ENCODE measurements around the gene TFEB.

TFEB gene

GRCh38 chr6:41759106-41759904 lies 23.9 kb upstream of the TFEB start:
- Histone ChIP-seq H3K9me3 (ENCODE audit: low read length) (no peaks in the 10 kb centered on the region), H3K36me3 (ENCODE audit: insufficient read depth, low read length) (no peaks in the 10 kb centered on the region), H3K9ac (ENCODE audit: low read length) (no peak overlapping the region), H3K27ac (ENCODE audit: low read depth, low read length) (no peak overlapping the region), H3K4me3 (ENCODE audit: low read depth in 1 of 2, low read length in 2 of 2) (no peak overlapping the region), H3K4me1 (ENCODE audit: insufficient read depth, low read length) (no peaks in the 10 kb centered on the region), H3K27me3 (ENCODE audit: control insufficient read depth in 1 of 2, insufficient read depth in 2 of 2, low read length in 2 of 2) (no peaks in the 10 kb centered on the region)

- Histone ChIP-seq H3K4me3 (ENCODE audit: low read depth in 1 of 2, low read length in 2 of 2) (no peak overlapping the region), H3K27ac (ENCODE audit: low read depth, low read length) (no peak overlapping the region), H3K4me1 (ENCODE audit: insufficient read depth, low read length) (no peaks in the 10 kb centered on the region), H3K9ac (ENCODE audit: low read length) (no peak overlapping the region), H3K36me3 (ENCODE audit: insufficient read depth, low read length) (no peaks in the 10 kb centered on the region), H3K27me3 (ENCODE audit: control insufficient read depth in 1 of 2, insufficient read depth in 2 of 2, low read length in 2 of 2) (no peaks in the 10 kb centered on the region), H3K9me3 (ENCODE audit: low read length) (no peaks in the 10 kb centered on the region)
Measured at GRCh38 chr6:41758641-41759035, 23.2 kb upstream of the TFEB start.

- Histone ChIP-seq H3K27ac (ENCODE audit: low read depth, low read length) (no peak overlapping the region), H3K4me1 (ENCODE audit: insufficient read depth, low read length) (no peaks in the 10 kb centered on the region), H3K9me3 (ENCODE audit: low read length) (no peaks in the 10 kb centered on the region), H3K4me3 (ENCODE audit: low read depth in 1 of 2, low read length in 2 of 2) (no peak overlapping the region), H3K9ac (ENCODE audit: low read length) (no peak overlapping the region), H3K36me3 (ENCODE audit: insufficient read depth, low read length) (no peaks in the 10 kb centered on the region), H3K27me3 (ENCODE audit: control insufficient read depth in 1 of 2, insufficient read depth in 2 of 2, low read length in 2 of 2) (no peaks in the 10 kb centered on the region)
Measured at GRCh38 chr6:41757931-41758640, 22.7 kb upstream of the TFEB start.

GRCh38 chr6:41757271-41757670 lies 21.9 kb upstream of the TFEB start:
- Histone ChIP-seq H3K4me1 (ENCODE audit: insufficient read depth, low read length) (no peaks in the 10 kb centered on the region), H3K4me3 (ENCODE audit: low read depth in 1 of 2, low read length in 2 of 2) (no peak overlapping the region), H3K9me3 (ENCODE audit: low read length) (no peaks in the 10 kb centered on the region), H3K27ac (ENCODE audit: low read depth, low read length) (no peak overlapping the region), H3K9ac (ENCODE audit: low read length) (no peak overlapping the region), H3K27me3 (ENCODE audit: control insufficient read depth in 1 of 2, insufficient read depth in 2 of 2, low read length in 2 of 2) (no peaks in the 10 kb centered on the region), H3K36me3 (ENCODE audit: insufficient read depth, low read length) (no peaks in the 10 kb centered on the region)

GRCh38 chr6:41756354-41756753 lies 20.9 kb upstream of the TFEB start:
- no peaks in the 10 kb centered on the region for H3K9me3 ChIP-seq (ENCODE audit: low read length)

GRCh38 chr6:41755895-41756294 lies 20.5 kb upstream of the TFEB start:
- Histone ChIP-seq H3K9ac (ENCODE audit: low read length) (no peak overlapping the region), H3K4me3 (ENCODE audit: low read depth in 1 of 2, low read length in 2 of 2) (no peak overlapping the region), H3K27me3 (ENCODE audit: control insufficient read depth in 1 of 2, insufficient read depth in 2 of 2, low read length in 2 of 2) (no peaks in the 10 kb centered on the region), H3K36me3 (ENCODE audit: insufficient read depth, low read length) (no peaks in the 10 kb centered on the region), H3K27ac (ENCODE audit: low read depth, low read length) (no peak overlapping the region), H3K9me3 (ENCODE audit: low read length) (no peaks in the 10 kb centered on the region), H3K4me1 (ENCODE audit: insufficient read depth, low read length) (no peaks in the 10 kb centered on the region)

More at GRCh38 chr6:41756354-41756753, 20.9 kb upstream of the TFEB start:
- no peak overlapping the region for H3K4me3 ChIP-seq (ENCODE audit: low read depth in 1 of 2, low read length in 2 of 2)
- H3K4me1 ChIP-seq (ENCODE audit: insufficient read depth, low read length): no peaks in the 10 kb centered on the region
- H3K27me3 ChIP-seq (ENCODE audit: control insufficient read depth in 1 of 2, insufficient read depth in 2 of 2, low read length in 2 of 2): no peaks in the 10 kb centered on the region
- H3K36me3 ChIP-seq (ENCODE audit: insufficient read depth, low read length): no peaks in the 10 kb centered on the region
- H3K9ac ChIP-seq (ENCODE audit: low read length): no peak overlapping the region
- H3K27ac ChIP-seq (ENCODE audit: low read depth, low read length): no peak overlapping the region

GRCh38 chr6:41750374-41750773 lies 15.0 kb upstream of the TFEB start:
- H3K9me3 ChIP-seq (ENCODE audit: low read length): no peaks in the 10 kb centered on the region
- no peaks in the 10 kb centered on the region for H3K27me3 ChIP-seq (ENCODE audit: control insufficient read depth in 1 of 2, insufficient read depth in 2 of 2, low read length in 2 of 2)
- H3K27ac ChIP-seq (ENCODE audit: low read depth, low read length): no peak overlapping the region
- H3K4me3 ChIP-seq (ENCODE audit: low read depth in 1 of 2, low read length in 2 of 2): no peak overlapping the region
- no peaks in the 10 kb centered on the region for H3K36me3 ChIP-seq (ENCODE audit: insufficient read depth, low read length)
- no peaks in the 10 kb centered on the region for H3K4me1 ChIP-seq (ENCODE audit: insufficient read depth, low read length)
- no peak overlapping the region for H3K9ac ChIP-seq (ENCODE audit: low read length)

- no peak overlapping the region for H3K4me3 ChIP-seq (ENCODE audit: low read depth in 1 of 2, low read length in 2 of 2)
- H3K36me3 ChIP-seq (ENCODE audit: insufficient read depth, low read length): no peaks in the 10 kb centered on the region
- H3K4me1 ChIP-seq (ENCODE audit: insufficient read depth, low read length): no peaks in the 10 kb centered on the region
- H3K9me3 ChIP-seq (ENCODE audit: low read length): no peaks in the 10 kb centered on the region
- H3K27me3 ChIP-seq (ENCODE audit: control insufficient read depth in 1 of 2, insufficient read depth in 2 of 2, low read length in 2 of 2): no peaks in the 10 kb centered on the region
- H3K9ac ChIP-seq (ENCODE audit: low read length): no peak overlapping the region
- no peak overlapping the region for H3K27ac ChIP-seq (ENCODE audit: low read depth, low read length)
Measured at GRCh38 chr6:41748542-41748941, 13.1 kb upstream of the TFEB start.

GRCh38 chr6:41748102-41748477 lies 12.7 kb upstream of the TFEB start:
- H3K4me1 ChIP-seq (ENCODE audit: insufficient read depth, low read length): no peaks in the 10 kb centered on the region
- no peak overlapping the region for H3K9ac ChIP-seq (ENCODE audit: low read length)
- no peaks in the 10 kb centered on the region for H3K27me3 ChIP-seq (ENCODE audit: control insufficient read depth in 1 of 2, insufficient read depth in 2 of 2, low read length in 2 of 2)
- no peak overlapping the region for H3K27ac ChIP-seq (ENCODE audit: low read depth, low read length)
- H3K4me3 ChIP-seq (ENCODE audit: low read depth in 1 of 2, low read length in 2 of 2): no peak overlapping the region
- H3K9me3 ChIP-seq (ENCODE audit: low read length): no peaks in the 10 kb centered on the region
- no peaks in the 10 kb centered on the region for H3K36me3 ChIP-seq (ENCODE audit: insufficient read depth, low read length)

- no peaks in the 10 kb centered on the region for H3K4me1 ChIP-seq (ENCODE audit: insufficient read depth, low read length)
- H3K27me3 ChIP-seq (ENCODE audit: control insufficient read depth in 1 of 2, insufficient read depth in 2 of 2, low read length in 2 of 2): no peaks in the 10 kb centered on the region
- H3K9ac ChIP-seq (ENCODE audit: low read length): no peak within 1 kb of the TSS
- H3K27ac ChIP-seq (ENCODE audit: low read depth, low read length): no peak within 1 kb of the TSS
- H3K4me3 ChIP-seq (ENCODE audit: low read depth in 1 of 2, low read length in 2 of 2): no peak within 1 kb of the TSS
- no peaks in the 10 kb centered on the region for H3K9me3 ChIP-seq (ENCODE audit: low read length)
- no peaks in the 10 kb centered on the region for H3K36me3 ChIP-seq (ENCODE audit: insufficient read depth, low read length)
Measured at GRCh38 chr6:41747256-41748101, 12.1 kb upstream of the TFEB start, which contains the start of gene PGC. Gene PGC (minus strand): TSS chr6:41747397. CDS start chr6:41747334, 63 bp downstream.

- Histone ChIP-seq H3K4me1 (ENCODE audit: insufficient read depth, low read length) (no peaks in the 10 kb centered on the region), H3K27ac (ENCODE audit: low read depth, low read length) (no peak overlapping the region), H3K4me3 (ENCODE audit: low read depth in 1 of 2, low read length in 2 of 2) (no peak overlapping the region), H3K9me3 (ENCODE audit: low read length) (no peaks in the 10 kb centered on the region), H3K27me3 (ENCODE audit: control insufficient read depth in 1 of 2, insufficient read depth in 2 of 2, low read length in 2 of 2) (no peaks in the 10 kb centered on the region), H3K36me3 (ENCODE audit: insufficient read depth, low read length) (no peaks in the 10 kb centered on the region), H3K9ac (ENCODE audit: low read length) (no peak overlapping the region)
Measured at GRCh38 chr6:41746107-41746506, 10.7 kb upstream of the TFEB start.

Measured in muscle layer of colon (tissue), 2 donors.